Middle frontal gyrus (tissue), 1 donor: ENCODE data around the gene RNF213.

Source experiments
- DNase-seq: peaks from one replicate; pipeline ENCODE4 v3.0.0-alpha.2; 2015; ENCODE audit warnings: low spot score; ENCODE audit errors: extremely low spot score

Gene RNF213

GRCh38 chr17:80429356-80430275, 169.0 kb downstream of the RNF213 start:
- DNase-seq: no peak

GRCh38 chr17:80430446-80431245, 170.0 kb downstream of the RNF213 start:
- no peak for DNase-seq

- no peak for DNase-seq
Observed at GRCh38 chr17:80431246-80432195, 170.9 kb downstream of the RNF213 start.

- DNase-seq: no peak
Observed at GRCh38 chr17:80432350-80432955, 171.8 kb downstream of the RNF213 start.

GRCh38 chr17:80432961-80433550, 172.4 kb downstream of the RNF213 start:
- DNase-seq: no peak

- no peak for DNase-seq
Observed at GRCh38 chr17:80433916-80434666, 173.4 kb downstream of the RNF213 start.

- DNase-seq: no peak
Observed at GRCh38 chr17:80437532-80437931, 176.9 kb downstream of the RNF213 start.

- no peak for DNase-seq
Observed at GRCh38 chr17:80438806-80439205, 178.2 kb downstream of the RNF213 start.

GRCh38 chr17:80439499-80439898, 178.8 kb downstream of the RNF213 start:
- DNase-seq: no peak

- DNase-seq: no peak
Observed at GRCh38 chr17:80441133-80441578, 180.5 kb downstream of the RNF213 start.

- no peak for DNase-seq
Observed at GRCh38 chr17:80441598-80442322, 181.1 kb downstream of the RNF213 start.

- DNase-seq: no peak
Observed at GRCh38 chr17:80442323-80442659, 181.6 kb downstream of the RNF213 start.

- DNase-seq: no peak
Observed at GRCh38 chr17:80442764-80443163, 182.1 kb downstream of the RNF213 start.

- no peak for DNase-seq
Observed at GRCh38 chr17:80443498-80443897, 182.8 kb downstream of the RNF213 start.

GRCh38 chr17:80443916-80444643, 183.4 kb downstream of the RNF213 start:
- DNase-seq: no peak

GRCh38 chr17:80444644-80444979, 184.0 kb downstream of the RNF213 start:
- no peak for DNase-seq

- DNase-seq: no peak
Observed at GRCh38 chr17:80445007-80445725, 184.5 kb downstream of the RNF213 start.

GRCh38 chr17:80445726-80446110, 185.1 kb downstream of the RNF213 start:
- no peak for DNase-seq
